Endodermal cell (in vitro differentiated cells): ENCODE data around the gene SLCO4C1. TPM values are rescaled to one million over a fixed set of nuclear protein-coding genes. Genes with fewer than 3 reads are reported as not detected.

Experiments
- DNase-seq: peaks from one replicate; pipeline ENCODE4 v3.0.0-alpha.2; 2017
- H3K27ac ChIP-seq: 2 replicates; pipeline ENCODE4 v1.5.1; 2013; ENCODE audit warnings: mild to moderate bottlenecking, low read depth, low read length, moderate library complexity
- H3K27me3 ChIP-seq: 2 replicates; pipeline ENCODE4 v1.6.1; 2013; ENCODE audit warnings: mild to moderate bottlenecking, low read length, moderate library complexity; ENCODE audit not compliant: insufficient read depth, control insufficient read depth, poor library complexity, severe bottlenecking
- H3K36me3 ChIP-seq: 2 replicates; pipeline ENCODE4 v1.7.0; 2013; ENCODE audit warnings: mild to moderate bottlenecking, low read length, moderate library complexity; ENCODE audit not compliant: control insufficient read depth, insufficient read depth
- H3K4me1 ChIP-seq: one replicate; pipeline ENCODE4 v1.7.0; 2013; ENCODE audit warnings: low read length; ENCODE audit not compliant: control insufficient read depth, insufficient read depth
- H3K4me3 ChIP-seq: 2 replicates; pipeline ENCODE4 v1.5.1; 2013; ENCODE audit warnings: mild to moderate bottlenecking, low read length, moderate library complexity
- H3K9ac ChIP-seq: 2 replicates; pipeline ENCODE4 v1.6.1; 2013; ENCODE audit warnings: mild to moderate bottlenecking, low read length, moderate library complexity; ENCODE audit not compliant: poor library complexity, severe bottlenecking; ENCODE audit errors: extremely low read depth
- H3K9me3 ChIP-seq: 2 replicates; pipeline ENCODE4 v1.6.1; 2013; ENCODE audit warnings: mild to moderate bottlenecking, low read length, moderate library complexity; ENCODE audit not compliant: control insufficient read depth
- H3K27ac Mint-ChIP-seq: 2 replicates; pipeline ENCODE4 v1.8.0; 2020; ENCODE audit warnings: mixed read lengths
- H3K27me3 Mint-ChIP-seq: 2 replicates; pipeline ENCODE4 v1.8.0; 2021; ENCODE audit warnings: mild to moderate bottlenecking, mixed read lengths; ENCODE audit not compliant: insufficient read depth
- H3K36me3 Mint-ChIP-seq: 2 replicates; pipeline ENCODE4 v1.8.0; 2020; ENCODE audit warnings: low read depth, mixed read lengths
- H3K4me1 Mint-ChIP-seq: 2 replicates; pipeline ENCODE4 v1.8.0; 2020; ENCODE audit warnings: mixed read lengths
- H3K4me3 Mint-ChIP-seq: 2 replicates; pipeline ENCODE4 v1.8.0; 2020; ENCODE audit warnings: mild to moderate bottlenecking, moderate library complexity, mixed read lengths
- H3K9me3 Mint-ChIP-seq: 2 replicates; pipeline ENCODE4 v1.8.0; 2020; ENCODE audit warnings: mild to moderate bottlenecking, mixed read lengths
- CTCF ChIP-seq: fragments of 200-600 bp; sonication (generic); conservative IDR thresholded peaks from 2 replicates; pipeline ENCODE4 v1.5.0; 2021; ENCODE audit warnings: antibody characterized with exemption, mild to moderate bottlenecking
- WGBS, 2 experiments: methylation state at CpG; one replicate each; pipeline versions ENCODE4 v1.1.5 to v1.1.7; 2013; ENCODE audit warnings: missing lambda C conversion rate in 2 of 2, mixed read lengths in 1 of 2; ENCODE audit not compliant: insufficient coverage in 1 of 2, insufficient read length in 1 of 2; 5-methylcytosine and 5-hydroxymethylcytosine counted together
- total RNA-seq, 2 donors: library from RNA; stranded (reverse); fragmentation: NEBNext Ultra II Directional in 1 of 2; extraction: Animal tissue kit (Norgen Biotek cat#: 25700) in 1 of 2; gene quantifications; 2 replicates in 1 of 2; 3 replicates in 1 of 2; pipeline ENCODE4 v1.2.1, GENCODE V29; 2021

The SLCO4C1 gene
- total RNA-seq, 2 donors from 2014 or later, result 1.9 to 3.6 TPM

- H3K27ac ChIP-seq, result no peak overlapping the region
- H3K4me3 Mint-ChIP-seq, result no peak overlapping the region
- no peak overlapping the region for H3K9ac ChIP-seq
- H3K27me3 ChIP-seq, result no peaks in the 10 kb centered on the region
- H3K27ac Mint-ChIP-seq, result no peak overlapping the region
- no peaks in the 10 kb centered on the region for H3K9me3 ChIP-seq
- H3K36me3 Mint-ChIP-seq, result no peaks in the 10 kb centered on the region
- TF ChIP-seq CTCF, result no peak
- H3K4me1 ChIP-seq, result no peaks in the 10 kb centered on the region
- H3K4me1 Mint-ChIP-seq, result no peaks in the 10 kb centered on the region
- no peak for DNase-seq
- H3K36me3 ChIP-seq, result no peaks in the 10 kb centered on the region
- H3K4me3 ChIP-seq, result no peak overlapping the region
- H3K9me3 Mint-ChIP-seq, result no peaks in the 10 kb centered on the region
- no peaks in the 10 kb centered on the region for H3K27me3 Mint-ChIP-seq
Observed at GRCh38 chr5:102307232-102307631, 11.1 kb upstream of the SLCO4C1 start.

GRCh38 chr5:102306121-102306520 lies 10.0 kb upstream of the SLCO4C1 start:
- Mint-ChIP-seq H3K9me3 (no peaks in the 10 kb centered on the region), H3K27me3 (no peaks in the 10 kb centered on the region), H3K27ac (no peak overlapping the region), H3K4me3 (no peak overlapping the region), H3K4me1 (no peaks in the 10 kb centered on the region), H3K36me3 (no peaks in the 10 kb centered on the region)
- no peak for TF ChIP-seq CTCF
- H3K9ac ChIP-seq, result no peak overlapping the region
- H3K27ac ChIP-seq, result no peak overlapping the region
- H3K27me3 ChIP-seq, result no peaks in the 10 kb centered on the region
- H3K9me3 ChIP-seq, result no peaks in the 10 kb centered on the region
- no peaks in the 10 kb centered on the region for H3K4me1 ChIP-seq
- no peaks in the 10 kb centered on the region for H3K36me3 ChIP-seq
- DNase-seq, result no peak
- H3K4me3 ChIP-seq, result no peak overlapping the region
- 82% methylated on average over 2 of the region's 2 CpGs; no CpG with 5 or more reads in 1 of the 2 experiments for WGBS, 2 experiments

- Mint-ChIP-seq H3K9me3 (no peaks in the 10 kb centered on the region), H3K27ac (no peak overlapping the region), H3K4me3 (peak overlapping the region; percentile 85), H3K36me3 (no peaks in the 10 kb centered on the region), H3K4me1 (peaks cover 8% of the 10 kb centered on the region), H3K27me3 (peaks cover 25% of the 10 kb centered on the region)
- Histone ChIP-seq H3K4me3 (peak overlapping the region; percentile 94), H3K27me3 (peaks cover 18% of the 10 kb centered on the region), H3K27ac (no peak overlapping the region), H3K4me1 (no peaks in the 10 kb centered on the region), H3K9me3 (no peaks in the 10 kb centered on the region), H3K9ac (no peak overlapping the region), H3K36me3 (no peaks in the 10 kb centered on the region)
- WGBS, 2 experiments, result 2 to 14% methylated on average over 8 to 26 of the region's 26 CpGs
- no peak for TF ChIP-seq CTCF
- DNase-seq, result no peak
Observed at GRCh38 chr5:102295534-102296177, 428 bp downstream of the SLCO4C1 start.
